ENCODE measurements around the gene NEK9.

- TF ChIP-seq CTCF (conservative IDR thresholded peaks at IDR 0.05; ENCODE audit: low read depth, low read length), result no peak
- TF ChIP-seq EZH2 (IDR thresholded peaks at IDR 0.05; ENCODE audit: low read length, unreplicated experiment), result no peak
Observed at GRCh38 chr14:75096959-75097358, 29.9 kb downstream of the NEK9 start.
